Neuronal stem cell (in vitro differentiated cells): ENCODE data around the gene MREG.

Experiments used
- DNase-seq: peaks from one replicate; pipeline ENCODE4 v3.0.0-alpha.2; 2013; ENCODE audit warnings: low spot score
- H2AFZ ChIP-seq: one replicate; pipeline ENCODE4 v1.6.1; 2013; ENCODE audit warnings: mild to moderate bottlenecking, low read length, inconsistent platforms
- H2AK5ac ChIP-seq: 2 replicates; pipeline ENCODE4 v1.6.1; 2013; ENCODE audit warnings: low read depth, mild to moderate bottlenecking, inconsistent platforms, low read length, moderate library complexity, mixed read lengths
- H2BK120ac ChIP-seq: 2 replicates; pipeline ENCODE4 v1.6.1; 2013; ENCODE audit warnings: low read depth, mild to moderate bottlenecking, inconsistent platforms, low read length, moderate library complexity, mixed read lengths
- H2BK12ac ChIP-seq: one replicate; pipeline ENCODE4 v1.6.1; 2013; ENCODE audit warnings: low read length, inconsistent platforms
- H2BK15ac ChIP-seq: 2 replicates; pipeline ENCODE4 v1.6.1; 2013; ENCODE audit warnings: mild to moderate bottlenecking, low read length, inconsistent platforms, mixed read lengths
- H2BK5ac ChIP-seq: one replicate; pipeline ENCODE4 v1.6.1; 2013; ENCODE audit warnings: inconsistent platforms, mild to moderate bottlenecking, low read length, moderate library complexity
- H3K14ac ChIP-seq: one replicate; pipeline ENCODE4 v1.6.1; 2013; ENCODE audit warnings: low read length, inconsistent platforms
- H3K18ac ChIP-seq: 2 replicates; pipeline ENCODE4 v1.6.1; 2013; ENCODE audit warnings: low read length, inconsistent platforms
- H3K23ac ChIP-seq: 2 replicates; pipeline ENCODE4 v1.6.1; 2013; ENCODE audit warnings: low read depth, mild to moderate bottlenecking, mixed read lengths, low read length, inconsistent platforms; ENCODE audit not compliant: poor library complexity
- H3K27ac ChIP-seq: replicated peaks from 3 replicates; pipeline ENCODE4 v1.5.1; 2013; ENCODE audit warnings: low read length, inconsistent platforms
- H3K27me3 ChIP-seq, 3 experiments: 2 replicates each; pipeline ENCODE4 v1.6.1; 2013; ENCODE audit warnings: low read length in 3 of 3, mild to moderate bottlenecking in 2 of 3, inconsistent platforms in 1 of 3, low read depth in 1 of 3, mixed read lengths in 1 of 3, moderate library complexity in 1 of 3; ENCODE audit not compliant: control insufficient read depth in 3 of 3, insufficient read depth in 3 of 3
- H3K36me3 ChIP-seq, 2 donors: replicated peaks in 1 of 2; 2 replicates each; pipeline ENCODE4 v1.6.1; 2013; ENCODE audit warnings: low read length in 2 of 2; ENCODE audit not compliant: control insufficient read depth in 2 of 2, insufficient read depth in 2 of 2
- H3K4ac ChIP-seq: 2 replicates; pipeline ENCODE4 v1.6.1; 2013; ENCODE audit warnings: inconsistent platforms, mild to moderate bottlenecking, low read length, moderate library complexity
- H3K4me1 ChIP-seq, 2 donors: 1 replicate in 1 of 2; 2 replicates in 1 of 2; pipeline ENCODE4 v1.6.1; 2013; ENCODE audit warnings: low read length in 2 of 2, low read depth in 1 of 2; ENCODE audit not compliant: control insufficient read depth in 2 of 2, insufficient read depth in 1 of 2
- H3K4me2 ChIP-seq: one replicate; pipeline ENCODE4 v1.6.1; 2013; ENCODE audit warnings: mild to moderate bottlenecking, low read length, inconsistent platforms; ENCODE audit not compliant: insufficient read depth, poor library complexity, severe bottlenecking
- H3K4me3 ChIP-seq, 2 donors: 2 replicates each; pipeline ENCODE4 v1.5.1; 2013; ENCODE audit warnings: low read length in 2 of 2, mild to moderate bottlenecking in 2 of 2, inconsistent platforms in 1 of 2, moderate library complexity in 1 of 2
- H3K79me1 ChIP-seq: one replicate; pipeline ENCODE4 v1.6.1; 2013; ENCODE audit warnings: low read depth, mild to moderate bottlenecking, inconsistent platforms, low read length, moderate library complexity
- H3K9ac ChIP-seq: one replicate; pipeline ENCODE4 v1.6.1; 2013; ENCODE audit warnings: mild to moderate bottlenecking, low read depth, low read length, inconsistent platforms; ENCODE audit not compliant: poor library complexity
- H3K9me3 ChIP-seq, 2 donors: replicated peaks in 1 of 2; 2 replicates each; pipeline versions ENCODE3 to v1.6.1; 2013; ENCODE audit warnings: low read length in 2 of 2, mild to moderate bottlenecking in 2 of 2, inconsistent platforms in 1 of 2, low read depth in 1 of 2, mixed read lengths in 1 of 2, moderate library complexity in 1 of 2; ENCODE audit not compliant: control insufficient read depth in 2 of 2, insufficient read depth in 1 of 2
- H4K8ac ChIP-seq: one replicate; pipeline ENCODE4 v1.6.1; 2013; ENCODE audit warnings: low read depth, mild to moderate bottlenecking, inconsistent platforms, low read length, moderate library complexity
- H4K91ac ChIP-seq: one replicate; pipeline ENCODE4 v1.6.1; 2013; ENCODE audit warnings: low read length, low read depth, mild to moderate bottlenecking, inconsistent platforms; ENCODE audit not compliant: poor library complexity
- WGBS, 2 donors: extraction: QIAGEN DNeasy Blood & Tissue Kit; methylation state at CpG; one replicate each; pipeline ENCODE4 v1.1.7; 2013; ENCODE audit warnings: missing lambda C conversion rate in 2 of 2, mixed read lengths in 1 of 2; ENCODE audit not compliant: insufficient read length in 2 of 2, insufficient replicate concordance in 1 of 2; ENCODE audit errors: extremely low coverage in 2 of 2; 5-methylcytosine and 5-hydroxymethylcytosine counted together

MREG gene

DNA sequence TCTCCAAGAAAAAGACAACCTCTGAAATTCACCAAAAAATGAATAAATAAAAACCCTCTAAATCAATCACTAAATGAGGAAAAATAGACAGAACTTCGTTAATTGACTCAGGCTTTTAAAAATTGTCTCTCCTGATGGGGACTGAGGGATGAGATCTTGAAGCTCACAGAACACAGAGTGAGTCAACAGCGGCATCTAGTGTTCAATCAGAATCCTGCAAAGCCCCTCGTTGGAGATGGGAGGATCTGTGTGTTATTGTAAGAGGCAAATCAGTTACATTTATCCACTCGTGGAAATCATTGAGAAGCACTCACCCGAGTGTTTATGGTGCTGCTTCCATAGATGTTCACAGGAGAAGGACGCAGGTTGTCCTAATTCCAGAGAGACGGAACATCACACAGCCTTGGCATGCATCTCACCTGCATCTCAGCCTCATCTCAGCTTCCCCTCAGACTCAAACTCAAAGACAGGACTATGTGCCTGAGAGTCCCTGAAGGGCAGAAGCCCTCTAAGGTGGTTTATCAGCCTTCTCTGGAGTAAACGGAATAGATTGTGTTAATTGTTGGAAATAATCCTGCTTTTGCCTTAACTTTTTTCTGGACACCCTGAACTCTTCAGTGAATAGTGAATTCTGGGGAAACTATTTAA is 82.0 kb downstream of the MREG start:
- H3K23ac ChIP-seq, result no peak overlapping the region
- no peak overlapping the region for H3K9ac ChIP-seq
- DNase-seq, result peak; percentile 84
- H2BK120ac ChIP-seq, result no peak overlapping the region
- no peak overlapping the region for H2BK12ac ChIP-seq
- no CpG with 5 or more reads among the region's 8 CpGs for WGBS, 2 donors
- H3K79me1 ChIP-seq, result no peaks in the 10 kb centered on the region
- H3K9me3 ChIP-seq, result peaks cover 0 to 2% of the 10 kb centered on the region in 2 donors
- H3K27me3 ChIP-seq, result no peaks in the 10 kb centered on the region
- no peak overlapping the region for H3K14ac ChIP-seq
- no peak overlapping the region for H2AK5ac ChIP-seq
- no peak overlapping the region for H3K18ac ChIP-seq
- no peak overlapping the region for H3K4me3 ChIP-seq
- peak overlapping the region; percentile 10 for H2AFZ ChIP-seq
- H4K8ac ChIP-seq, result no peak overlapping the region
- no peak overlapping the region for H3K4me2 ChIP-seq
- no peak overlapping the region for H4K91ac ChIP-seq
- H3K27ac ChIP-seq, result no peak overlapping the region
- no peaks in the 10 kb centered on the region for H3K36me3 ChIP-seq
- no peak overlapping the region for H2BK15ac ChIP-seq
- H3K4ac ChIP-seq, result no peak overlapping the region
- no peaks in the 10 kb centered on the region for H3K4me1 ChIP-seq
- H2BK5ac ChIP-seq, result no peak overlapping the region

DNA sequence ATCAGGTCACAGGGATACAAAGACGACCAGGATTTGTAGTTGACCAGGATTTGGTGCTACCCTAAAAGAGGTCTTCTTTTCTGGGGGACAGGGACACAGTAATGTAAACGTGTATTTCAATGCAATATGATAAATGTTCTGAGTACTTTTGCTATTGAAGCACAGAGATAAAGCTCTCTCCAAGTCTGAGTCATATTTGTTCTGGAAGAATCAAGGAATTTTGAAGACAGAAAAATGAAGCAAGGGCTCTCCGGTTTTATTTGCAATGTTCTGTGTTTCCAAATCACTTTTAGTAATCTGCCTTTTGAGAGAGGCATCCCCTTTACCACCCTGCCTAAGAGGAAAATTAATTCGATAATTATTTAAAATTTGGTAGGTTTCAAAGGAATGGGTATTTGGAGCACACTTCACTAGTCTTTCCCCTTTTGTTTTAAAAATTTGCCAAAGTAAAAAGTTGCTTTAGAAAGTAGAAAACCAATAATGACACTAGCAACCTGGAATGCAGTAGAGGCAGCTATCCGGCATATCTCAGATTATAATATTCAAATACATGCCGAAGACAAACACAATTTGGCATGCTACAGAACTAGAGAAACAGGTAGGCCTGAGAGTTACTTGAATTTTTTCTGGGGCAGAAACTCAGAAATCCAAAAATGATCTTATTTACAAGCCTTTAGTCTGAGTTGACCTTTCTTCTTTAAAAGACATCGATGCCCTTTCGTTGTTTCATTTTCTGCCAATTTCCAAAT is 82.7 kb downstream of the MREG start:
- Histone ChIP-seq H3K27ac (no peak overlapping the region), H3K23ac (no peak overlapping the region), H4K91ac (no peak overlapping the region), H2BK5ac (no peak overlapping the region), H3K4me1 (no peaks in the 10 kb centered on the region), H4K8ac (no peak overlapping the region), H3K9ac (no peak overlapping the region), H2BK120ac (no peak overlapping the region), H3K9me3 (peaks cover 0 to 2% of the 10 kb centered on the region in 2 donors), H2AFZ (no peak overlapping the region), H2BK12ac (no peak overlapping the region), H3K4ac (no peak overlapping the region), H3K27me3 (no peaks in the 10 kb centered on the region), H3K36me3 (no peaks in the 10 kb centered on the region), H3K14ac (no peak overlapping the region), H3K4me3 (no peak overlapping the region), H2BK15ac (no peak overlapping the region), H3K79me1 (no peaks in the 10 kb centered on the region), H3K4me2 (no peak overlapping the region), H2AK5ac (no peak overlapping the region), H3K18ac (no peak overlapping the region)
- WGBS, 2 donors, result no CpG with 5 or more reads among the region's 8 CpGs
- DNase-seq, result no peak

DNA sequence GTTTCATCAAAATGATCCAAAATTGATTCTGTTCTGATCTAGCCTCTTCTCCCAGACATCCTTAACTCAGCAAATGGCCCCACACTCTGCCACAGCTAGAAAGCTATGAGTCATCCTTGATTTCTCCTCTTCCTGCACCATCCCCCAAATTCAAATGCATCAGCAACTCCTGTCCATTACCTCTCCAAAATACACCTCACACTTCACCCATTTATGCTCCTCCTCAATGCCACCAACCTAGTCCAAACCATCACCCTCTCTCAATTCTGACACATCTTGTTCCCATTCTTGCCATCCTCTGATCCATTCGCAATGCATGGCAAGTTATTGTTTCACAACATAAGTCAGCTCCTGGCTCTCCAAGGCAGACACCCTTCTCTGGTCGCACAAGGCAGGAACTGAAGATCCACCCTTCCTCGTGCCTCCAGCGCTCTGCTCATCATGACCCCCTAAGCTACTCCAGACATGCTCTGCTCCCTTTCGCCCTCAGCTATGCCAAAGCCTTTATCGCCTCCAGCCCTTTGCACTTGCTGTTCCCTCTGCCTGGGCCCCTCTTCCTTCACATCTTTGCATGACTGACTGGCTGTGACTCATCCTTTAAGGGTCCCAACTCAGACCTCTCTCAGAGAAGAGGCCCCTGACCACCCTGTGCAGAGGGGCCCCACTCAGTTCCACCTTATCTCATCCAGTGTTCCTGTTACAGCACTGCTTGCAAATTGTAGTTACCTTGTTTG is 83.6 kb downstream of the MREG start:
- Histone ChIP-seq H3K4ac (no peak overlapping the region), H3K27ac (no peak overlapping the region)
- no CpG with 5 or more reads among the region's 6 CpGs for WGBS, 2 donors

DNA sequence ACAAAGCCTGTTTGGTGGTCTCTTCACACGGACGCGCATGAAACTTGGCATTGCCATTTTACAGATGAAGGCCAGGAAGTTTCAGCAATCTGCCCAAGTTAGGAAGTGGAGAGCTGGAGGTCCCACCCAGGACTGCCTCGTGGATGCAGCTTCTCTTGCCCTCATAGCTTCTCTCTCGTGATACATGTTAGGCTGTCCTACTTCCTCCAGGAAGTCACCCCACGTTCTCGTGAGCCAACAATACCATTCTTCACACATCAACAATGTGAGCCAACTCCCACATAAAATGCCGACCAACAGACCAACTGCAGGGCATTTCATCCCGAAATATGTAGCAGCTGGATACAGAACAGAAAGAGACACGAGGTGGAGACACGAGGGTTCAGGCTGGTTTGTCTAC is 85.3 kb downstream of the MREG start:
- no peak overlapping the region for H3K9ac ChIP-seq
- H3K27ac ChIP-seq, result no peak overlapping the region
- H3K4me3 ChIP-seq, result no peak overlapping the region
- H4K91ac ChIP-seq, result no peak overlapping the region
- H3K9me3 ChIP-seq, result peaks cover 0 to 2% of the 10 kb centered on the region in 2 donors
- no peak overlapping the region for H2AK5ac ChIP-seq
- H3K4ac ChIP-seq, result no peak overlapping the region
- H2BK5ac ChIP-seq, result no peak overlapping the region
- H3K14ac ChIP-seq, result no peak overlapping the region
- no peak overlapping the region for H2BK15ac ChIP-seq
- no peak overlapping the region for H3K4me2 ChIP-seq
- no CpG with 5 or more reads among the region's 11 CpGs for WGBS, 2 donors
- no peaks in the 10 kb centered on the region for H3K4me1 ChIP-seq
- no peak overlapping the region for H3K18ac ChIP-seq
- H2AFZ ChIP-seq, result no peak overlapping the region
- H3K27me3 ChIP-seq, result no peaks in the 10 kb centered on the region
- no peaks in the 10 kb centered on the region for H3K79me1 ChIP-seq
- H3K23ac ChIP-seq, result no peak overlapping the region
- H3K36me3 ChIP-seq, result no peaks in the 10 kb centered on the region
- H4K8ac ChIP-seq, result no peak overlapping the region
- no peak for DNase-seq
- H2BK120ac ChIP-seq, result no peak overlapping the region
- no peak overlapping the region for H2BK12ac ChIP-seq

More for the DNA sequence above, 83.6 kb downstream of the MREG start:
- Histone ChIP-seq H3K4me1 (no peaks in the 10 kb centered on the region), H4K91ac (no peak overlapping the region), H3K14ac (no peak overlapping the region), H2BK15ac (no peak overlapping the region), H3K9me3 (peaks cover 0 to 2% of the 10 kb centered on the region in 2 donors), H3K79me1 (no peaks in the 10 kb centered on the region), H3K27me3 (no peaks in the 10 kb centered on the region), H2BK120ac (no peak overlapping the region), H2AK5ac (no peak overlapping the region), H3K18ac (no peak overlapping the region), H3K4me2 (no peak overlapping the region), H4K8ac (no peak overlapping the region), H2AFZ (no peak overlapping the region), H3K36me3 (no peaks in the 10 kb centered on the region), H2BK12ac (no peak overlapping the region), H2BK5ac (no peak overlapping the region), H3K4me3 (no peak overlapping the region), H3K9ac (no peak overlapping the region), H3K23ac (no peak overlapping the region)
- no peak for DNase-seq
